GM18520 (cell line): Measurements from ENCODE around the gene OR5L2.
"Not testable (repeated sequence)": the region's sequence is repeated elsewhere in the genome, so short reads cannot be mapped to it uniquely, and the experiment has no call there.

Experiments
- ATAC-seq: cut with Tn5 transposase; IDR thresholded peaks from one replicate; pipeline ENCODE4 v1.9.1; 2021; ENCODE audit not compliant: unreplicated experiment

The OR5L2 gene

GRCh38 chr11:55826919-55827318 is at the start of gene OR5L2:
OR5L2 (plus strand) TSS chr11:55827219; CDS start chr11:55827219, 0 bp downstream.
- ATAC-seq, result no peak

- no peak for ATAC-seq
Observed at GRCh38 chr11:55791606-55792005, 35.4 kb upstream of the OR5L2 start.

GRCh38 chr11:55793321-55793720 is 33.7 kb upstream of the OR5L2 start:
- no peak for ATAC-seq

- no peak for ATAC-seq
Observed at GRCh38 chr11:55795256-55795655, 31.8 kb upstream of the OR5L2 start, which contains the start of gene OR5D14. OR5D14 (plus strand) TSS chr11:55795556; CDS start chr11:55795556, 0 bp downstream.

GRCh38 chr11:55806248-55806647 is 20.8 kb upstream of the OR5L2 start:
- ATAC-seq, result no peak

- ATAC-seq, result no peak
Observed at GRCh38 chr11:55811067-55811466, 16.0 kb upstream of the OR5L2 start, which contains the start of gene OR5L1. OR5L1 (plus strand) TSS chr11:55811367; CDS start chr11:55811467, 100 bp downstream.

GRCh38 chr11:55819330-55819729 is 7.7 kb upstream of the OR5L2 start, which contains the start of gene OR5D18:
OR5D18 (plus strand) TSS chr11:55819630; CDS start chr11:55819630, 0 bp downstream.
- ATAC-seq, result no peak

GRCh38 chr11:55838452-55838851 is 11.4 kb downstream of the OR5L2 start, which contains the start of gene OR5D16:
OR5D16 (plus strand) TSS chr11:55838752; CDS start chr11:55838752, 0 bp downstream.
- ATAC-seq, result no peak

GRCh38 chr11:55847453-55847852 is 20.4 kb downstream of the OR5L2 start:
- ATAC-seq, result no peak

GRCh38 chr11:55849037-55849436 is 22.0 kb downstream of the OR5L2 start:
- no peak for ATAC-seq

- no peak for ATAC-seq
Observed at GRCh38 chr11:55852141-55852540, 25.1 kb downstream of the OR5L2 start.

- no peak for ATAC-seq
Observed at GRCh38 chr11:55854704-55855103, 27.7 kb downstream of the OR5L2 start.

GRCh38 chr11:55867354-55867753 is 40.3 kb downstream of the OR5L2 start:
- not testable (repeated sequence) for ATAC-seq

- ATAC-seq, result not testable (repeated sequence)
Observed at GRCh38 chr11:55872731-55873130, 45.7 kb downstream of the OR5L2 start.

GRCh38 chr11:55873146-55873545 is 46.1 kb downstream of the OR5L2 start:
- not testable (repeated sequence) for ATAC-seq
